ENCODE results near the gene RNF166.

DNA sequence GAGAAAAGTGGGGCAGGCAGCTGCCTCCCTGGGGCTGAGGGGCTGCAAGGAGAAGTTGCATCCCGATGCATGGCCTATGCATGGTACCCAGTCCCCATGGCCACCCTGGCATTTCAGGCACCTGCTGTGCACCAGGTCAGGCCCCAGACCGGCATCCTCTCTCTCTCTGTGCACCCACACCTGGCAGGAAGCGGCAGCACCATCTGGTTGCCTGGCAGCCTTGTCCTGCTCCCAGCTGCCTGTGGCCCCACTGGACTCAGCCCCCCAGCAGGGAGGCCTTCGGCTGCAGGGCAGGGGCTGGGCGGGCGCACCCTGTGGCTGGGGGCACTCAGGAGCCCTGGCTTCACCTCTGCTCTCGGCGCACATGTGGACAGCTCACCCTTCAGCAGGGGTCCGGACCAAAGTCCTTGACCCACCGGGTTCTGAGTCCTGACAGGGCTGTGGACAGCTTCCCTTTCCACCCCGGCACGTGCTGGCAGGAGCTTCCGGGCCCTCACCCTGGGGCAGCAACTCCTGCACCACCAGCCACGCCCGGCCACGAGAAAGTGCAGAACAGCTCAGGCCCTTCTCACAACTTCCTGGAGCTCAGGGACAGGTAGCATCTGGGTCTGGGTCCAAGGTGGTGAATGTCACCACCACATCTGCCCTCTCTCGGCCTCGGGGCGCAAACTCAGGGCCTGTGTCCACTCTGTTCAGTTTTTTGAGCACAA lies 36.8 kb upstream of the RNF166 start:
- TF ChIP-seq POLR2AphosphoS5 (IDR thresholded peaks at IDR 0.05): no peak
- TF ChIP-seq, protein P1, sequence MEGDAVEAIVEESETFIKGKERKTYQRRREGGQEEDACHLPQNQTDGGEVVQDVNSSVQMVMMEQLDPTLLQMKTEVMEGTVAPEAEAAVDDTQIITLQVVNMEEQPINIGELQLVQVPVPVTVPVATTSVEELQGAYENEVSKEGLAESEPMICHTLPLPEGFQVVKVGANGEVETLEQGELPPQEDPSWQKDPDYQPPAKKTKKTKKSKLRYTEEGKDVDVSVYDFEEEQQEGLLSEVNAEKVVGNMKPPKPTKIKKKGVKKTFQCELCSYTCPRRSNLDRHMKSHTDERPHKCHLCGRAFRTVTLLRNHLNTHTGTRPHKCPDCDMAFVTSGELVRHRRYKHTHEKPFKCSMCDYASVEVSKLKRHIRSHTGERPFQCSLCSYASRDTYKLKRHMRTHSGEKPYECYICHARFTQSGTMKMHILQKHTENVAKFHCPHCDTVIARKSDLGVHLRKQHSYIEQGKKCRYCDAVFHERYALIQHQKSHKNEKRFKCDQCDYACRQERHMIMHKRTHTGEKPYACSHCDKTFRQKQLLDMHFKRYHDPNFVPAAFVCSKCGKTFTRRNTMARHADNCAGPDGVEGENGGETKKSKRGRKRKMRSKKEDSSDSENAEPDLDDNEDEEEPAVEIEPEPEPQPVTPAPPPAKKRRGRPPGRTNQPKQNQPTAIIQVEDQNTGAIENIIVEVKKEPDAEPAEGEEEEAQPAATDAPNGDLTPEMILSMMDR (IDR thresholded peaks at IDR 0.05): no peak
- no peak for TF ChIP-seq POLR2A (IDR thresholded peaks at IDR 0.05)

All from prostate gland (tissue), 2 donors.